Measurements from ENCODE around the gene LRRC74A.

DNA sequence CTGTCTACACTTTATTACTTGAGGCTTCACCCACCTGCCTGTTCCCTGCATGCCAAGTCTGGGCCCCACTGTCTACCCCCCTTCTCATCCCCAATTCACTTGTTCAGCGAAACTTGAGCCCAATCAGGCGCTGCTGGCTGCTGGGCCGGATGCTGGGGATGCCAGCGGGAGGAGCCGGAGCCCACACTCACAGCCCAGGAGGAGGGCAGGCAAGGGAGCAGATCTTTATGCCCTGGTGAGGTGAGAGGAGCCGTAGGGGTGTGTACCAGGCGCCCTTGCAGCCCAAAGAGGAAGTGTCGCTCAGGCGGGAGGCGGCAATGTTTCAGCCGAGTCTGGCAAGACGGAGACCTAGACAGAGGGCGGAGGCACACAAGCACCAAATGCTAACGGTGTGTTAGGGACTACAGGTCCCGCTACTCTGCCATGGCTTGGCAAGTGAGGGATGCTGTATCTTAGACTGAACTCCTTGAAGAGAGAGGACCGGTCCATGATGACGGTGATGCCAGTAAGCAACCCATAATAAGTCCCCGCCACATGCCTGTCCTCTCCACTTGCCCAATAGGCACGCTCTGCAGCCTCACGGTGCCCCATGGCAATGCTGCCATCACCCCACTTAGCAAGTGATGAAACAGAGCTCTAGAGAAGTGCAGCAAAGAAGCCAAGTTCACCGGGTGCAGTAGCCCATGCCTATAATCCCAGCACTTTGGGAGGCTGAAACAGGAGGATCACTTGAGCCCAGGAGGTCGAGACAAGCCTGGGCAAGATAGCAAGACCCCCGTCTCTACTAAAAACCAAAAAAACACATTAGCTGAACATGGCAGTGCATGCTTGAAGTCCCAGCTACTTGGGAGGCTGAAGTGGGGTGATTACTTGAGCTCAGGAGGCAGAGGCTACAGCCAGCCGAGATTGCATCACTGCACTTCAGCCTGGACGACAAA, 41.6 kb downstream of the LRRC74A start:
- TF ChIP-seq, protein P1, sequence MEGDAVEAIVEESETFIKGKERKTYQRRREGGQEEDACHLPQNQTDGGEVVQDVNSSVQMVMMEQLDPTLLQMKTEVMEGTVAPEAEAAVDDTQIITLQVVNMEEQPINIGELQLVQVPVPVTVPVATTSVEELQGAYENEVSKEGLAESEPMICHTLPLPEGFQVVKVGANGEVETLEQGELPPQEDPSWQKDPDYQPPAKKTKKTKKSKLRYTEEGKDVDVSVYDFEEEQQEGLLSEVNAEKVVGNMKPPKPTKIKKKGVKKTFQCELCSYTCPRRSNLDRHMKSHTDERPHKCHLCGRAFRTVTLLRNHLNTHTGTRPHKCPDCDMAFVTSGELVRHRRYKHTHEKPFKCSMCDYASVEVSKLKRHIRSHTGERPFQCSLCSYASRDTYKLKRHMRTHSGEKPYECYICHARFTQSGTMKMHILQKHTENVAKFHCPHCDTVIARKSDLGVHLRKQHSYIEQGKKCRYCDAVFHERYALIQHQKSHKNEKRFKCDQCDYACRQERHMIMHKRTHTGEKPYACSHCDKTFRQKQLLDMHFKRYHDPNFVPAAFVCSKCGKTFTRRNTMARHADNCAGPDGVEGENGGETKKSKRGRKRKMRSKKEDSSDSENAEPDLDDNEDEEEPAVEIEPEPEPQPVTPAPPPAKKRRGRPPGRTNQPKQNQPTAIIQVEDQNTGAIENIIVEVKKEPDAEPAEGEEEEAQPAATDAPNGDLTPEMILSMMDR (IDR thresholded peaks at IDR 0.05 in 8 of 11, conservative IDR thresholded peaks at IDR 0.05 in 3 of 11), result no peak
- peak in 2 of 3 donors; percentile 33 to 55 for TF ChIP-seq POLR2AphosphoS5 (IDR thresholded peaks at IDR 0.05)

All from spleen (tissue), 7 donors.